Ascending aorta (tissue), 2 donors: ENCODE results near the gene IL4R. TPM values are rescaled to one million over a fixed set of nuclear protein-coding genes. Genes with fewer than 3 reads are reported as not detected.

Experiments
- DNase-seq, 2 donors: peaks; one replicate each; pipeline ENCODE4 v3.0.0-alpha.2; 2019; ENCODE audit warnings: low spot score in 2 of 2
- H3K27ac ChIP-seq, 2 donors: fragments of 200-600 bp; sonication (generic); one replicate each; pipeline ENCODE4 v1.5.1; 2016 to 2017; ENCODE audit warnings: mild to moderate bottlenecking in 1 of 2
- H3K27me3 ChIP-seq: fragments of 200-600 bp; sonication (generic); one replicate; pipeline ENCODE4 v1.5.1; 2017
- H3K36me3 ChIP-seq, 2 donors: fragments of 200-600 bp; sonication (generic); one replicate each; pipeline ENCODE4 v1.5.1; 2016
- H3K4me1 ChIP-seq, 2 donors: fragments of 200-600 bp; sonication (generic); one replicate each; pipeline ENCODE4 v1.5.1; 2016 to 2017; ENCODE audit warnings: mild to moderate bottlenecking in 1 of 2
- H3K4me3 ChIP-seq, 2 donors: fragments of 200-600 bp; sonication (generic); one replicate each; pipeline ENCODE4 v1.5.1; 2016 to 2017; ENCODE audit warnings: mild to moderate bottlenecking in 1 of 2
- H3K9me3 ChIP-seq, 2 donors: fragments of 200-600 bp; sonication (generic); one replicate each; pipeline ENCODE4 v1.5.1; 2016
- intact Hi-C: fragments of 100-400 bp; cut with DNase I; formaldehyde crosslinking; loops from one replicate; pipeline ENCODE4 v1.15.1; 2023
- total RNA-seq: library from RNA; depleted of rRNA; stranded (reverse); fragments of >200 nt; gene quantifications from one replicate; pipeline ENCODE4 v1.1.0, GENCODE V29; 2016
- TF ChIP-seq, protein P1 (sequence below), 3 experiments: fragments of 200-600 bp in 2 of 3; fragments of 450-650 bp in 1 of 3; sonication (generic) in 2 of 3; IDR thresholded peaks; one replicate each; pipeline ENCODE4 v1.5.1; 2016 to 2019; ENCODE audit warnings: antibody characterized with exemption in 3 of 3, mild to moderate bottlenecking in 1 of 3, moderate library complexity in 1 of 3

Gene IL4R
- total RNA-seq, 1 donor from 2014 or later: 88.7 TPM

DNA sequence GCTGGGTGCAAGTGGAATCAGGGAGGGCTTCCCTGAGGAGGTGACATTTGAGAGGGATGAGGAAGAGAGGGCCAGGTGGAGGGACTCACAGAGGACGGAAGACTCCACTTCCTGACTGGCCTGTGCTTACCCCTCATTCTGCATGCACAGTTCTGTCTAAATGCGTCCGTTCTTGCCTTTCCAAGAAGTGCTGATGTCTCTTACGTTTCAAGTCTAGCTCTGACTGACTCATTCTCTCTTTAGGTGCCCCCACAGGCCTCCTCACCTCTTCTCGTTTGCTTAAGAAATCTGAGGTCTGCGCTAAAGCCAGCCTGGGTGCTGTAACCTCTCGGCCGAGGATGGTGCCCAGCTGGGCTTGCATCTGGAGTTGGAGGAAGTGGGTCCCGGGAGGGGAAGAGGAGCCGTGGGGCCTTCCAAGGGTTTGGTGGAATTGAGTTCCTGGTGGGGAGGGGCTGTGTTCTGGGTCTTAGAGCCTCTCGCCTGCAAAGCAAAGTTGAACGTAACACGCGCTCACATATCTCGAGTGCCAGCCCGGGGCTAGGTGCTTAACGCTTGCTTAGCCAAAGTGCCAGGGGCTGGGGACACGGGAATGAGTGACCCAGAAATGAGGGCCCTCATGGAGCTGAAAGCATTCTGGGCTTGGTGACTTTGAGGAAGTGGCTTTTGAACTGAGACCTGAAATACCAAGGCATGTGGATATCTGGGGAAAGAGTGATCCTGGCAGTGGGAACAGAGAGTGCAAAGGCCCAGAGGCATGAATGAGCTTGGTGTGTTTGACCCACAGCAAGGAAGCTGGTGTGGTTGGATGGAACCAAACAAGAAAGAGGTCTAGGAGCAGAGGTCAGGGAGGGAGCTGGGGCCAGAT, 4.8 kb downstream of the IL4R start:
- peaks cover 11 to 23% of the 10 kb centered on the region in 2 donors for H3K4me1 ChIP-seq
- peak; percentile 22 to 76 for DNase-seq
- peak overlapping the region; percentile 93 to 98 for H3K27ac ChIP-seq
- H3K36me3 ChIP-seq: no peaks in the 10 kb centered on the region
- H3K4me3 ChIP-seq: peak overlapping the region in 1 of 2 donors; percentile 10
- no peaks in the 10 kb centered on the region for H3K9me3 ChIP-seq
- intact Hi-C loops: loop anchor here (10.0 kb wide), 1 partner anchor 46 kb away; no protein-coding TSS in a partner anchor
- TF ChIP-seq, protein P1, sequence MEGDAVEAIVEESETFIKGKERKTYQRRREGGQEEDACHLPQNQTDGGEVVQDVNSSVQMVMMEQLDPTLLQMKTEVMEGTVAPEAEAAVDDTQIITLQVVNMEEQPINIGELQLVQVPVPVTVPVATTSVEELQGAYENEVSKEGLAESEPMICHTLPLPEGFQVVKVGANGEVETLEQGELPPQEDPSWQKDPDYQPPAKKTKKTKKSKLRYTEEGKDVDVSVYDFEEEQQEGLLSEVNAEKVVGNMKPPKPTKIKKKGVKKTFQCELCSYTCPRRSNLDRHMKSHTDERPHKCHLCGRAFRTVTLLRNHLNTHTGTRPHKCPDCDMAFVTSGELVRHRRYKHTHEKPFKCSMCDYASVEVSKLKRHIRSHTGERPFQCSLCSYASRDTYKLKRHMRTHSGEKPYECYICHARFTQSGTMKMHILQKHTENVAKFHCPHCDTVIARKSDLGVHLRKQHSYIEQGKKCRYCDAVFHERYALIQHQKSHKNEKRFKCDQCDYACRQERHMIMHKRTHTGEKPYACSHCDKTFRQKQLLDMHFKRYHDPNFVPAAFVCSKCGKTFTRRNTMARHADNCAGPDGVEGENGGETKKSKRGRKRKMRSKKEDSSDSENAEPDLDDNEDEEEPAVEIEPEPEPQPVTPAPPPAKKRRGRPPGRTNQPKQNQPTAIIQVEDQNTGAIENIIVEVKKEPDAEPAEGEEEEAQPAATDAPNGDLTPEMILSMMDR (IDR thresholded peaks at IDR 0.05): no peak
- H3K27me3 ChIP-seq: no peaks in the 10 kb centered on the region

DNA sequence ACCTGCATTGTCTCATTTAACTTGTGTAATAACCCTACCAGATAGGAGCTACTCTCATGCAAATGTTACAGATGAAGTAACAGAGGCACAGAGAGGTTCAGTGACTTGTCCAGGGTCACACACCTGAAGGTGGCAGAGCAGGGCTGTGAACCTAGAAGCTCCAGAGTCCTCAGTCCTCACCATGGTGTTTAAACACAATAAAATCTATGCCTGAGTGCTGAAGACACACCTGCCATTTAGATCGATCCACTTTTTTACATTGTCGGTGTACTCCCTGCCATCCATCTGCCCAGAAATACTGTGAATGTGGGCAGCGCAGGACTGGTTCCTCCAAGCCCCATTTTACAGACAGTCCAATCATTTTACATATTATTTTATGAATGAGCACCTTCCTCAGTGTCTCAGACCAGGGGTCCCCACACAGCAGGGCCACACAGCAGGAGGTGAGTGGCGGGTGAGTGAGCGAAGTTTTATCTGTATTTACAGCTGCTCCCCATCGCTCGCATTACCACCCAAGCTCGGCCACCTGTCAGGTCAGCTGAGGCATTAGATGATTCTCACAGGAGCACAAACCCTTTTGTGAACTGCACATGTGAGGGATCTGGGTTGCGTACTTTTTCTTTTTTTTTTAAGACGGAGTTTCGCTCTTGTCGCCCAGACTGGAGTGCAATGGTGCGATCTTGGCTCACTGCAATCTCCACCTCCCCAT, 5.6 kb downstream of the IL4R start:
- DNase-seq: peak in 1 of 2 donors; percentile 60
- H3K27me3 ChIP-seq: no peaks in the 10 kb centered on the region
- H3K36me3 ChIP-seq: no peaks in the 10 kb centered on the region
- no peaks in the 10 kb centered on the region for H3K9me3 ChIP-seq
- peak overlapping the region; percentile 93 to 98 for H3K27ac ChIP-seq
- TF ChIP-seq, protein P1 (IDR thresholded peaks at IDR 0.05): no peak
- H3K4me3 ChIP-seq: no peak overlapping the region
- peaks cover 11 to 20% of the 10 kb centered on the region in 2 donors for H3K4me1 ChIP-seq
- intact Hi-C loops: loop anchor here (10.0 kb wide), 1 partner anchor 45 kb away; no protein-coding TSS in a partner anchor

DNA sequence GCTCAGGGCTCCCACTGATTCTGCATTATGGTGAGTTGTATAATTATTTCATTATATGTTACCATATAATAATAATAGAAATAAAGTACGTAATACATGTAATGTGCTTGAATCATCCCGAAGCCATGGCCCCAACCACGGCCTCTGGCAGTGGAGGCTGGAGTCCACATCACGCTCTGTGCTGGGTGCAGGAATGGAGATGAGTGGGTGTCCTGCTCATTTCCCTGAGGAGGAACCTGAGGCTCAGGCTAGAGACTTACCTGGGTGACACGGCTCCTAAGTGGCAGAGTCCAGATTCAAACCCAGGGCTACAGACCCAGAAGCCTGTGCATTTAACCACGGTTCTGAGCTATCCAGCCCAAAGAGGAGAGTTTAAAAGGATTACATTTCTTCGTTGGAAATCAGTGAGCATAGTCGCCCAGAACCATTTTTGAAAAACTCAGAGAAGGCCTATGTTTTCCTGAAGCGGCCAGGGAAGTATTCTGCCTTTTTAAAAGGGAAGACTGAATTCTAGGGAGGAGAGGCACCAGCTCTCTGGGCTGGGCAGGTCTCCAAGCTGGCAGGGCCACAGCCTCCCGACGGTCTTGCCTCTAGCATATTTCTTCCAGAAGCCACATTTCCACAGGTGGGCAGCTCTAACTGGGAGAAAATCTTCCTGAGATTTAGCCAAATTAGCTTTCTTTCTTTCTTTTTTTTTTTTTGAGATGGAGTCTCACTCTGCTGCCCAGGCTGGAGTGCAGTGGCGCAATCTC, 6.7 kb downstream of the IL4R start:
- Histone ChIP-seq H3K27ac (peak overlapping the region; percentile 35 to 64), H3K4me3 (no peak overlapping the region), H3K36me3 (no peaks in the 10 kb centered on the region), H3K9me3 (no peaks in the 10 kb centered on the region), H3K4me1 (peaks cover 7 to 20% of the 10 kb centered on the region in 2 donors), H3K27me3 (no peaks in the 10 kb centered on the region)
- TF ChIP-seq, protein P1 (IDR thresholded peaks at IDR 0.05): no peak
- DNase-seq: no peak
- intact Hi-C loops: no loop called here

DNA sequence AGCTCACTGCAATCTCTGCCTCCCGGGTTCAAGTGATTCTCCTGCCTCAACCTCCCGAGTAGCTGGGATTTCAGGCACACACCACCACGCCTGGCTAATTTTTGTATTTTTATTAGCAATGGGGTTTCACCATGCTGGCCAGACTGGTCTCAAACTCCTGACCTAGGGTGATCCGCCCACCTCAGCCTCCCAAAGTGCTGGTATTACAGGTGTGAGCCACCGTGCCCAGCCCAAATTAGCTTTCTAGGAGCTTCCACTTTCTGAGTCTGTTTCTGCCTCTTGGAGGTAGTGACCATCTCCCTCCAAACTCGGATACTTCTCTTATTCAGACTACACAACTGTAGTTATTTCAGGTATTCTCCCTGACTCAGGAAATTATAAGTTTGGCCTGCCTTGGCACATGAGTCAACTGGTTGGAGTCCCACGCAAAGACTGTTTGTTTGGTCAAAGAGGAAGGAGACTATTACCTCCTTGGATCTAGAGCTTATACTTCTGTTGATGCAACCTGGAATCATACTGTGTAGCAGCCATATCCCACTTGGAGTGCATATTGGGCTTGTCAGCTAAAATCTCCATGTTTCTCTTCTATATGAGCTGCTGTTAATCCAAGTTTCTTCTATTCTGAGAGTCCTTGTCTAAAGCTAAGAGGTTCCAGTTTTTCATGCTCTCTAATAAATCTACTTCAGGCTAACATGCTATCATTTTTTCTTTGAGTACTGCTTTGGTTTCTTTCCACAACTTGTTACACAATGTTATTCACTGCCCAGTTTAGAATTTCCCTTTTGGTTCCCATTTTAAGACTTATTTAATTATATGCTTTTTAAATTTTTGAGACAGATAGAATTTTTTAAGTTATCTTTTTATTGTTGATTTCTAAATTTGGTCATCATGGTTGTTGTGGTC, 7.5 kb downstream of the IL4R start:
- H3K36me3 ChIP-seq: no peaks in the 10 kb centered on the region
- intact Hi-C loops: no loop called here
- H3K4me1 ChIP-seq: peaks cover 7 to 16% of the 10 kb centered on the region in 2 donors
- TF ChIP-seq, protein P1 (IDR thresholded peaks at IDR 0.05): no peak
- no peak for DNase-seq
- H3K4me3 ChIP-seq: no peak overlapping the region
- peak overlapping the region in 1 of 2 donors; percentile 64 for H3K27ac ChIP-seq
- H3K27me3 ChIP-seq: no peaks in the 10 kb centered on the region
- H3K9me3 ChIP-seq: no peaks in the 10 kb centered on the region
